ENCODE data around the gene TMEM174.

The TMEM174 gene

GRCh38 chr5:73160239-73160671, 12.7 kb upstream of the TMEM174 start:
- peaks cover 81% of the 10 kb centered on the region for H3K27me3 Mint-ChIP-seq (ENCODE audit: low read depth)
- H3K36me3 Mint-ChIP-seq (ENCODE audit: low read depth) = no peaks in the 10 kb centered on the region
- H3K9me3 Mint-ChIP-seq = peaks cover 13% of the 10 kb centered on the region
- H3K4me1 Mint-ChIP-seq (ENCODE audit: low read depth) = peaks cover 22% of the 10 kb centered on the region
- H3K27ac Mint-ChIP-seq = peak overlapping the region; percentile 37
- peak; percentile 79 for DNase-seq (ENCODE audit: low spot score)
- peak overlapping the region; percentile 42 for H3K4me3 Mint-ChIP-seq

DNA sequence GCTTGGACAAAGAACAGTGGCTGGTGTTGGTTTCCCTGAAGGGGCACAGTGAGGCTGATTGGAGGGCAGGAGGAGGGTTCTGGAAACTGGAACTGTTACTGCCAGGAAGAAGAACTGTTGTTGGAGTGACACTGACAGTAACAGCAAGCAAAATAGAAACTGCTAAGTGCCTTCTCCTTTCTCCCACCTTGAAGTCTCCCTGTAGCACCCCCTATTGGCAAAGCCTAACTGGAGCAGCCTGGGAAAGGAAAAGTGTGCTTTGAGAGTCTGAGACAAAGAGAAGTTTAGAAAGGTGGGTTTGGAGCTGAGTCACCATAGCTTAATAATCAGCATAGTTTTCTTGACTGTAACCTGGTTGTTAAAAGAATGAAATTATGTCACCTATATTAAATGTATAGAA, 2.5 kb upstream of the TMEM174 start:
- no peak overlapping the region for H3K4me3 Mint-ChIP-seq
- no peaks in the 10 kb centered on the region for H3K4me1 Mint-ChIP-seq (ENCODE audit: low read depth)
- no peaks in the 10 kb centered on the region for H3K36me3 Mint-ChIP-seq (ENCODE audit: low read depth)
- H3K9me3 Mint-ChIP-seq = no peaks in the 10 kb centered on the region
- H3K27ac Mint-ChIP-seq = no peak overlapping the region
- H3K27me3 Mint-ChIP-seq (ENCODE audit: low read depth) = peaks cover 87% of the 10 kb centered on the region
- no peak for DNase-seq (ENCODE audit: low spot score)

- Mint-ChIP-seq H3K4me1 (ENCODE audit: low read depth) (no peaks in the 10 kb centered on the region), H3K9me3 (no peaks in the 10 kb centered on the region), H3K27me3 (ENCODE audit: low read depth) (peaks cover 85% of the 10 kb centered on the region), H3K27ac (no peak overlapping the region), H3K36me3 (ENCODE audit: low read depth) (no peaks in the 10 kb centered on the region), H3K4me3 (no peak overlapping the region)
- DNase-seq (ENCODE audit: low spot score) = no peak
Observed at GRCh38 chr5:73171495-73171894, 1.5 kb upstream of the TMEM174 start.

GRCh38 chr5:73174100-73174815, 1.3 kb downstream of the TMEM174 start:
- no peak overlapping the region for H3K4me3 Mint-ChIP-seq
- H3K9me3 Mint-ChIP-seq = no peaks in the 10 kb centered on the region
- H3K27ac Mint-ChIP-seq = no peak overlapping the region
- no peaks in the 10 kb centered on the region for H3K36me3 Mint-ChIP-seq (ENCODE audit: low read depth)
- H3K4me1 Mint-ChIP-seq (ENCODE audit: low read depth) = no peaks in the 10 kb centered on the region
- peaks cover 87% of the 10 kb centered on the region for H3K27me3 Mint-ChIP-seq (ENCODE audit: low read depth)
- no peak for DNase-seq (ENCODE audit: low spot score)

GRCh38 chr5:73176250-73176649, 3.3 kb downstream of the TMEM174 start:
- no peak for DNase-seq (ENCODE audit: low spot score)
- Mint-ChIP-seq H3K4me3 (no peak overlapping the region), H3K36me3 (ENCODE audit: low read depth) (no peaks in the 10 kb centered on the region), H3K27ac (no peak overlapping the region), H3K4me1 (ENCODE audit: low read depth) (no peaks in the 10 kb centered on the region), H3K27me3 (ENCODE audit: low read depth) (peaks cover 88% of the 10 kb centered on the region), H3K9me3 (no peaks in the 10 kb centered on the region)

- Mint-ChIP-seq H3K36me3 (ENCODE audit: low read depth) (no peaks in the 10 kb centered on the region), H3K4me1 (ENCODE audit: low read depth) (no peaks in the 10 kb centered on the region), H3K27me3 (ENCODE audit: low read depth) (peaks cover 82% of the 10 kb centered on the region), H3K9me3 (no peaks in the 10 kb centered on the region), H3K27ac (no peak overlapping the region), H3K4me3 (no peak overlapping the region)
- DNase-seq (ENCODE audit: low spot score) = no peak
Observed at GRCh38 chr5:73178265-73178664, 5.3 kb downstream of the TMEM174 start.

DNA sequence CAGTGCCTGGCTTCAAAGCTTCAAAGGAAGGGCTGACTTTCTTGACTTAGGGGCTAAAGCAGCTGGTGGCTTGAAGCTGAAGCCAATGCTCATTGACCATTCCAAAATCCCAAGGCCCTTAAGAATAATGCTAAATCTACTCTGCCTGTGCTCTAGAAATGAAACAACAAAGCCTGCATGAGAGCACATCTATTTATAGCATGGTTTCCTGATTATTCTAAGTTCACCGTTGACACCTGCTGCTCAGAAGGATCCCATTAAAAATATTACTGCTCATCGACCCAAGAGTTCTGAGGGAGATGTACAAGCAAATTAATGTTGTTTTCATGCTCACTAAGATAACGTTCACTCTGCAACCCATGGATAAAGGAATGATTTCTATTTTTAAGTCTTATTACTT, 6.7 kb downstream of the TMEM174 start:
- H3K27ac Mint-ChIP-seq = no peak overlapping the region
- H3K36me3 Mint-ChIP-seq (ENCODE audit: low read depth) = no peaks in the 10 kb centered on the region
- DNase-seq (ENCODE audit: low spot score) = no peak
- H3K9me3 Mint-ChIP-seq = peaks cover 4% of the 10 kb centered on the region
- H3K4me3 Mint-ChIP-seq = no peak overlapping the region
- H3K4me1 Mint-ChIP-seq (ENCODE audit: low read depth) = no peaks in the 10 kb centered on the region
- H3K27me3 Mint-ChIP-seq (ENCODE audit: low read depth) = peaks cover 78% of the 10 kb centered on the region

DNA sequence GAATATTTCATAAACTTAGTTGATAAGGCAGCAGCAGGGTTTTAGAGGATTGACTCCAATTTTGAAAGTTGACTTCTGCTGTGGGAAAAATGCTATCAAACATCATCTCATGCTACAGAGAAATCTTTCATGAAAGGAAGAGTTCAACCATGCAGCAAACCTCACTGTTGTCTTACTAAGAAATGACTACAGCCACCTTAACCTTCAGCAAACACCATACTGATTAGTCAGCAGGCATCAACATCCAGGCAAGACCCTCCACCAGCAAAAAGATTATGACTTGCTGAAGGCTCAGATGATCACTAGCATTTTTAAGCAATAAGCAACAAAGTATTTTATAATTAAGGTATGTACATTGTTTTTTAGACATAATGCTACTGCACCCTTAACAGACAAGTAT, 7.6 kb downstream of the TMEM174 start:
- H3K36me3 Mint-ChIP-seq (ENCODE audit: low read depth) = no peaks in the 10 kb centered on the region
- H3K27me3 Mint-ChIP-seq (ENCODE audit: low read depth) = peaks cover 71% of the 10 kb centered on the region
- DNase-seq (ENCODE audit: low spot score) = no peak
- H3K4me1 Mint-ChIP-seq (ENCODE audit: low read depth) = no peaks in the 10 kb centered on the region
- peaks cover 8% of the 10 kb centered on the region for H3K9me3 Mint-ChIP-seq
- H3K4me3 Mint-ChIP-seq = no peak overlapping the region
- H3K27ac Mint-ChIP-seq = no peak overlapping the region

- Mint-ChIP-seq H3K4me3 (no peak overlapping the region), H3K27me3 (ENCODE audit: low read depth) (peaks cover 64% of the 10 kb centered on the region), H3K27ac (no peak overlapping the region), H3K4me1 (ENCODE audit: low read depth) (no peaks in the 10 kb centered on the region), H3K36me3 (ENCODE audit: low read depth) (no peaks in the 10 kb centered on the region), H3K9me3 (peaks cover 8% of the 10 kb centered on the region)
- no peak for DNase-seq (ENCODE audit: low spot score)
Observed at GRCh38 chr5:73182307-73182706, 9.3 kb downstream of the TMEM174 start.

DNA sequence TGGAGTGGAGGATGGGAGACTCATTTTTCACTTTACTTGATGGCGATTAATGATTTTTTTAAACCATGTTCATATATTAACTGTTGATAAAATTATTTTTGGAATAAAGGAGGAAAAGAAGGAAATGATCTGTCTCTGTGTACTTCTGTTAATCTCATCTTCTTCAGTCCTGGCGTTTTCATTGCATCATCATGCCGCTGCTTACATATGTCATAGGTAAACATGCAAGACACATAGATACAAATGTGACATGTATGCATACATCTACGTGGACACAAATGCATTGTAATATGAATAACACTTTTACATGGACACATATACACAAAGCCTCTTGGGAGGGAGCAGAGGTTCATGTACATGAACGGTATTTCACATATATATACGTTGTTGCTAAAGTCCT, 10.0 kb downstream of the TMEM174 start:
- no peak for DNase-seq (ENCODE audit: low spot score)
- no peaks in the 10 kb centered on the region for H3K36me3 Mint-ChIP-seq (ENCODE audit: low read depth)
- H3K27me3 Mint-ChIP-seq (ENCODE audit: low read depth) = peaks cover 65% of the 10 kb centered on the region
- H3K4me3 Mint-ChIP-seq = no peak overlapping the region
- no peak overlapping the region for H3K27ac Mint-ChIP-seq
- peaks cover 8% of the 10 kb centered on the region for H3K9me3 Mint-ChIP-seq
- no peaks in the 10 kb centered on the region for H3K4me1 Mint-ChIP-seq (ENCODE audit: low read depth)

- Mint-ChIP-seq H3K27ac (no peak overlapping the region), H3K9me3 (peaks cover 8% of the 10 kb centered on the region), H3K36me3 (ENCODE audit: low read depth) (no peaks in the 10 kb centered on the region), H3K27me3 (ENCODE audit: low read depth) (peaks cover 64% of the 10 kb centered on the region), H3K4me1 (ENCODE audit: low read depth) (no peaks in the 10 kb centered on the region), H3K4me3 (no peak overlapping the region)
- no peak for DNase-seq (ENCODE audit: low spot score)
Observed at GRCh38 chr5:73183481-73183891, 10.5 kb downstream of the TMEM174 start.

- Mint-ChIP-seq H3K9me3 (peaks cover 8% of the 10 kb centered on the region), H3K27me3 (ENCODE audit: low read depth) (peaks cover 52% of the 10 kb centered on the region), H3K27ac (no peak overlapping the region)
Observed at GRCh38 chr5:73186976-73187375, 14.0 kb downstream of the TMEM174 start.

DNA sequence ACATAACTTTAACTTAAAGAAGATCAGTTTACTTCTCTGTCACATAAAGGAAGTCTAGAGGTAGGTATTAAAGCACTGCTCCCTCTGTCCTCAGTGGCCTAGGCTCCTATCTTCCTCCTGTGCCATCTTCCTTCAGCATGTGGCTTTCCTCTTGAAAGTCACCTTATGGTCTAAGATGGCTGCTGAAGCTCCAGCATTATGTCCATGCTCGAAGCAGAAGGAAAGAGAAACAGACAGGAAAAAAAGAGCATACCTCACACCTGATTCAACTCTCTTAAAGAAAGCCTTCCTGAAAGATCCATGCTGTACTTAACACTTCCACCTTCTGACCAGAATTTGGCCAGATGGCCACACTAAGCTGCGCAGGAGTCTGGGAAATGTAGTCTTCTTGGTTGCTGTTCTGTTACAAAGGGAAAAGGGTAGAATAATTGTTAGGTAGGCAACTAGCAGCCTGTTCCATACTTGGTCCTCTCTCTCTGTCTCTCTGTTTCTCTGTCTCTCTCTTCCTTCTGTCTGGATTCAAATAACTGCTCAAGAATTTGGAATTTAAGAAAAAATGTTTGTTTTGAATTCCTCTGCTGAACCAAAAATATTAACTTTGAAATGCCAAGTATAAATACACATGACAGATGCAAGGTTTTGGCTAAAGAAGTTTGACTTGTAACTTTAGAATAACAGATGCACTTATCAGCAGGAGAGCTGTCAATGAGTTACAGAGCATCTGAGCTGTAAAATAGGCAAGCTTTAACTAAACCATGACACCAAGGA, 16.0 kb downstream of the TMEM174 start:
- no peak for DNase-seq (ENCODE audit: low spot score)
- peaks cover 8% of the 10 kb centered on the region for H3K9me3 Mint-ChIP-seq

More at GRCh38 chr5:73186976-73187375, 14.0 kb downstream of the TMEM174 start:
- no peak for DNase-seq (ENCODE audit: low spot score)
- no peak overlapping the region for H3K4me3 Mint-ChIP-seq
- H3K4me1 Mint-ChIP-seq (ENCODE audit: low read depth) = no peaks in the 10 kb centered on the region
- H3K36me3 Mint-ChIP-seq (ENCODE audit: low read depth) = no peaks in the 10 kb centered on the region

DNA sequence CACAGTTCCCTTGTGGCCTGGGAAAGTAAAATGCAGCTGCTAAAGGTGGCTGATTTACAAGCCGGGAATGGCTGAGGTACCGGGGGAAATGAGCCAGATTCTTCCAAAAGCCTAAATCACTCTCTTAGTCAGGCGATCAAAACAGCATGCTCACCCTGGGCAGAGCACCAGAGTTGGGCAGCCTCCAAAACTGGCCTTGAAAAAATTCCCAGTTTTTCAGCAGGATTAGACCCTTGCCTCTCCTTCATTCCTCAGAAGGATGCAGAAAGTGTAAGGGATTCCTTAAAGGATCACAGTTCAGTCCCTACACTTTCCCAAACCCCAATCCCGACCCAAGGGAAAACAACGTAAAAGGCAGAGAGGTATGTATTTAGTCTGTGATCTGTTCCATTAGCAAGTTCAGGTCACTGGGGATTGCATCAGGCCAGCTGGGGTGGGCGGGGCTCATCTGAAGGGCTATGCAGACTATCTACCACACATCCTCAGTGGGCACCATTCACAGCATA, 16.9 kb downstream of the TMEM174 start:
- no peak overlapping the region for H3K27ac Mint-ChIP-seq
- peaks cover 42% of the 10 kb centered on the region for H3K27me3 Mint-ChIP-seq (ENCODE audit: low read depth)
- H3K9me3 Mint-ChIP-seq = peaks cover 4% of the 10 kb centered on the region
- no peak overlapping the region for H3K4me3 Mint-ChIP-seq
- DNase-seq (ENCODE audit: low spot score) = no peak
- no peaks in the 10 kb centered on the region for H3K4me1 Mint-ChIP-seq (ENCODE audit: low read depth)
- H3K36me3 Mint-ChIP-seq (ENCODE audit: low read depth) = no peaks in the 10 kb centered on the region

More for the DNA sequence above, 16.0 kb downstream of the TMEM174 start:
- Mint-ChIP-seq H3K36me3 (ENCODE audit: low read depth) (no peaks in the 10 kb centered on the region), H3K27me3 (ENCODE audit: low read depth) (peaks cover 44% of the 10 kb centered on the region), H3K27ac (no peak overlapping the region), H3K4me1 (ENCODE audit: low read depth) (no peaks in the 10 kb centered on the region), H3K4me3 (no peak overlapping the region)

All from T-helper 2 cell treated with Interferon-gamma antibody and Interleukin-4, amounts not matched to agents 5 μg/mL and 100 μg/mL, for 36 hours (primary cell).